Panc1 (cell line): ENCODE measurements around the gene NCLN.

Source experiments
- TF ChIP-seq, protein P1 (sequence below): fragments of 450-650 bp; IDR thresholded peaks from 2 replicates; pipeline ENCODE4 v1.5.1; 2017; ENCODE audit warnings: mild to moderate bottlenecking
- TF ChIP-seq, protein P2 (sequence below), 2 experiments: IDR thresholded peaks; 2 replicates each; pipeline ENCODE4 v1.6.1; 2011 to 2012; ENCODE audit warnings: low read depth in 2 of 2, control low read depth in 1 of 2, low read length in 1 of 2, mild to moderate bottlenecking in 1 of 2, moderate library complexity in 1 of 2; ENCODE audit not compliant: insufficient read depth in 1 of 2

DNA sequence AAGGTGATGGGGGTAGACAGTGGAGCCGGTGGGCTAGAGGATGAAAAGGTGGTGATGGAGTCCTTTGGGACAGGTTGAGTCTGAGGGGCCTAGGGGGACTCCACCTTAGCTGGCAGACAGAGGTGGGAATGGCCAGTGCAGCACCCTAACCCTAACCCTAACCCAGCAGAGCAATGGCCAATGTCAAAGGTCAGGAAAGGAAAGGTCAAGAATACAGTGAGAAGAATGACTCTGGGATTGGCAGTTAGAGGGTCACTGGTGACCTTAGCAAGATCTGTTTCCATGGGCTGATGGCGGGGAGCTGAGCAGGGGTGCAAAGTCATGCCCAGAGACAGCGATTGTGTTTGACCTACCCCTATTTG, 33.3 kb upstream of the NCLN start:
- TF ChIP-seq, protein P1, sequence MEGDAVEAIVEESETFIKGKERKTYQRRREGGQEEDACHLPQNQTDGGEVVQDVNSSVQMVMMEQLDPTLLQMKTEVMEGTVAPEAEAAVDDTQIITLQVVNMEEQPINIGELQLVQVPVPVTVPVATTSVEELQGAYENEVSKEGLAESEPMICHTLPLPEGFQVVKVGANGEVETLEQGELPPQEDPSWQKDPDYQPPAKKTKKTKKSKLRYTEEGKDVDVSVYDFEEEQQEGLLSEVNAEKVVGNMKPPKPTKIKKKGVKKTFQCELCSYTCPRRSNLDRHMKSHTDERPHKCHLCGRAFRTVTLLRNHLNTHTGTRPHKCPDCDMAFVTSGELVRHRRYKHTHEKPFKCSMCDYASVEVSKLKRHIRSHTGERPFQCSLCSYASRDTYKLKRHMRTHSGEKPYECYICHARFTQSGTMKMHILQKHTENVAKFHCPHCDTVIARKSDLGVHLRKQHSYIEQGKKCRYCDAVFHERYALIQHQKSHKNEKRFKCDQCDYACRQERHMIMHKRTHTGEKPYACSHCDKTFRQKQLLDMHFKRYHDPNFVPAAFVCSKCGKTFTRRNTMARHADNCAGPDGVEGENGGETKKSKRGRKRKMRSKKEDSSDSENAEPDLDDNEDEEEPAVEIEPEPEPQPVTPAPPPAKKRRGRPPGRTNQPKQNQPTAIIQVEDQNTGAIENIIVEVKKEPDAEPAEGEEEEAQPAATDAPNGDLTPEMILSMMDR: no peak
- TF ChIP-seq, protein P2, sequence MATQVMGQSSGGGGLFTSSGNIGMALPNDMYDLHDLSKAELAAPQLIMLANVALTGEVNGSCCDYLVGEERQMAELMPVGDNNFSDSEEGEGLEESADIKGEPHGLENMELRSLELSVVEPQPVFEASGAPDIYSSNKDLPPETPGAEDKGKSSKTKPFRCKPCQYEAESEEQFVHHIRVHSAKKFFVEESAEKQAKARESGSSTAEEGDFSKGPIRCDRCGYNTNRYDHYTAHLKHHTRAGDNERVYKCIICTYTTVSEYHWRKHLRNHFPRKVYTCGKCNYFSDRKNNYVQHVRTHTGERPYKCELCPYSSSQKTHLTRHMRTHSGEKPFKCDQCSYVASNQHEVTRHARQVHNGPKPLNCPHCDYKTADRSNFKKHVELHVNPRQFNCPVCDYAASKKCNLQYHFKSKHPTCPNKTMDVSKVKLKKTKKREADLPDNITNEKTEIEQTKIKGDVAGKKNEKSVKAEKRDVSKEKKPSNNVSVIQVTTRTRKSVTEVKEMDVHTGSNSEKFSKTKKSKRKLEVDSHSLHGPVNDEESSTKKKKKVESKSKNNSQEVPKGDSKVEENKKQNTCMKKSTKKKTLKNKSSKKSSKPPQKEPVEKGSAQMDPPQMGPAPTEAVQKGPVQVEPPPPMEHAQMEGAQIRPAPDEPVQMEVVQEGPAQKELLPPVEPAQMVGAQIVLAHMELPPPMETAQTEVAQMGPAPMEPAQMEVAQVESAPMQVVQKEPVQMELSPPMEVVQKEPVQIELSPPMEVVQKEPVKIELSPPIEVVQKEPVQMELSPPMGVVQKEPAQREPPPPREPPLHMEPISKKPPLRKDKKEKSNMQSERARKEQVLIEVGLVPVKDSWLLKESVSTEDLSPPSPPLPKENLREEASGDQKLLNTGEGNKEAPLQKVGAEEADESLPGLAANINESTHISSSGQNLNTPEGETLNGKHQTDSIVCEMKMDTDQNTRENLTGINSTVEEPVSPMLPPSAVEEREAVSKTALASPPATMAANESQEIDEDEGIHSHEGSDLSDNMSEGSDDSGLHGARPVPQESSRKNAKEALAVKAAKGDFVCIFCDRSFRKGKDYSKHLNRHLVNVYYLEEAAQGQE (IDR thresholded peaks at IDR 0.05; ENCODE audit: insufficient read depth in 1 of 2, low read depth in 2 of 2, low read length in 1 of 2): no peak
